Measurements from ENCODE around the gene HUS1. TPM values are rescaled to one million over a fixed set of nuclear protein-coding genes. Genes with fewer than 3 reads are reported as not detected.

The HUS1 gene
- total RNA-seq, 2 experiments from 2014 or later = 37.1 to 43.5 TPM

DNA sequence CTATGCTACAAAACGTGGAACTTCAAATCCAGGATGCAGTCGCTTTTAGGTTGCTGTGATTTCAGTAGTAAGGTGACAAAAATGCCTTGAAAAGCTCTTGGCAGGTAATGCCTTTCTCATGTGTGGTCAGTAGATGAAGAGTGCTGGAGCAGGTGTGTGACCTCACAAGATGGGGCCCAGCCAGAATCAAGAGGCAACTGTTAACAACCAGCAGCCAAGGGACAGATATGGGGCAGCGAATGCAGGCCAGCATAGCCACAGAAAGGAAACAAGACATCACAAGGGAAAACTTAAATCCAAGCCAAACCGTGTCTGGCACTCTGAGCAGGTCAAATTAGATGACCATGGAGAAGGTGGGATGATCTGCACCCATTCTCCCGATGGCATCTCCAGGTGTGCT is 12.3 kb downstream of the HUS1 start:
- CTCF ChIA-PET = interaction anchor here (1.0 to 3.2 kb wide), 2 partner anchors 22 to 143 kb away, joined by 5 to 11 read pairs; no protein-coding TSS in a partner anchor
- TF ChIP-seq, protein P1, sequence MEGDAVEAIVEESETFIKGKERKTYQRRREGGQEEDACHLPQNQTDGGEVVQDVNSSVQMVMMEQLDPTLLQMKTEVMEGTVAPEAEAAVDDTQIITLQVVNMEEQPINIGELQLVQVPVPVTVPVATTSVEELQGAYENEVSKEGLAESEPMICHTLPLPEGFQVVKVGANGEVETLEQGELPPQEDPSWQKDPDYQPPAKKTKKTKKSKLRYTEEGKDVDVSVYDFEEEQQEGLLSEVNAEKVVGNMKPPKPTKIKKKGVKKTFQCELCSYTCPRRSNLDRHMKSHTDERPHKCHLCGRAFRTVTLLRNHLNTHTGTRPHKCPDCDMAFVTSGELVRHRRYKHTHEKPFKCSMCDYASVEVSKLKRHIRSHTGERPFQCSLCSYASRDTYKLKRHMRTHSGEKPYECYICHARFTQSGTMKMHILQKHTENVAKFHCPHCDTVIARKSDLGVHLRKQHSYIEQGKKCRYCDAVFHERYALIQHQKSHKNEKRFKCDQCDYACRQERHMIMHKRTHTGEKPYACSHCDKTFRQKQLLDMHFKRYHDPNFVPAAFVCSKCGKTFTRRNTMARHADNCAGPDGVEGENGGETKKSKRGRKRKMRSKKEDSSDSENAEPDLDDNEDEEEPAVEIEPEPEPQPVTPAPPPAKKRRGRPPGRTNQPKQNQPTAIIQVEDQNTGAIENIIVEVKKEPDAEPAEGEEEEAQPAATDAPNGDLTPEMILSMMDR (IDR thresholded peaks at IDR 0.05) = no peak
- no peaks in the 10 kb centered on the region for H3K9me3 Mint-ChIP-seq
- H3K27me3 Mint-ChIP-seq = no peaks in the 10 kb centered on the region
- POLR2A ChIA-PET = no interaction called here
- H3K4me3 Mint-ChIP-seq = no peak overlapping the region
- no peak for DNase-seq
- peaks cover 63% of the 10 kb centered on the region for H3K36me3 Mint-ChIP-seq (ENCODE audit: low read depth)
- no peak for ATAC-seq
- H3K4me1 Mint-ChIP-seq (ENCODE audit: low read depth) = peaks cover 17% of the 10 kb centered on the region
- H3K27ac Mint-ChIP-seq = no peak overlapping the region
- intact Hi-C loops (cut with micrococcal nuclease) = no loop called here

DNA sequence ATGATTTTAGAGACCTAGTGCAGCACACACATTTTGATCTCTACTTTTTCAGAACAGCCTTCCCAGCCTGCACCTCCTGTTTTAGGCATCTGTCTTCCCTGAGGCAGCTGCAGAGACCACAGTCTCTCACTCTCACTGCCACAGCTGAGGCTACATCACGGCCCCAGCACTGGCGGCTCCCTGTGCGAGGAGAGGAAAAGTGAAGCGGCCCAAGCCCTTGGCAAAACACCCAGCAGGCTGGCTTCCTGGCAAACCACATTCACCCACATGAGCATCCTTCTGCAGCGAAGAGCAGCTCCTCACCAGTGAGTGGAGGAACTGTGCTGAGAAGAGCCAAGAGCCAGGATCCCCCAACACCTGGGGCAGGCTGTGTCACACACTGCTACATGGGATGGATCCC is 14.0 kb downstream of the HUS1 start:
- DNase-seq (no peak), ATAC-seq (no peak)
- no peaks in the 10 kb centered on the region for H3K27me3 Mint-ChIP-seq
- no peaks in the 10 kb centered on the region for H3K9me3 Mint-ChIP-seq
- H3K4me3 Mint-ChIP-seq = no peak overlapping the region
- ChIA-PET POLR2A (interaction anchor here (1.5 kb wide), 2 partner anchors 13 to 145 kb away, joined by 3 to 5 read pairs; no protein-coding TSS in a partner anchor), CTCF (interaction anchor here (1.5 to 3.2 kb wide), 3 partner anchors 8 to 144 kb away, joined by 3 to 14 read pairs (median 11); no protein-coding TSS in a partner anchor)
- TF ChIP-seq, protein P1 (IDR thresholded peaks at IDR 0.05) = no peak
- H3K27ac Mint-ChIP-seq = no peak overlapping the region
- intact Hi-C loops (cut with micrococcal nuclease) = no loop called here
- peaks cover 69% of the 10 kb centered on the region for H3K36me3 Mint-ChIP-seq (ENCODE audit: low read depth)
- H3K4me1 Mint-ChIP-seq (ENCODE audit: low read depth) = peaks cover 13% of the 10 kb centered on the region

DNA sequence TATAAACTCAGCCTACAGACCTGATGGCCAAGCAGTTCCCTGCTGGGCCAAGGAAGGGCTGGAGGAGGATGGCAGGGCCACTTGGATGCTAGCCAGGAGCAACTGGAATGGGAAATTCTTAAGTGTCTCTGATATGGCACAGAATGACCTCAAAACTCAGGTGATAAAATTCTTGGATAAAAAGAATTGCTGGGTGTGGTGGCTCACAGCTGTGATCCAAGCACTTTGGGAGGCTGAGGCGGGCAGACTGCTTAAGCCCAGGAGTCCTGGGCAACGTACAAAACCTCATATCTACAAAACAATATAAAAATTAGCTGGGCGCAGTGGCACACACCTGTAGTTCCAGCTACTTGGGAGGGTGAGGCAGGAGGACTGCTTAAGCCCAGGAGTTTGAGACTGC is 17.2 kb downstream of the HUS1 start:
- peaks cover 60% of the 10 kb centered on the region for H3K36me3 Mint-ChIP-seq (ENCODE audit: low read depth)
- H3K4me1 Mint-ChIP-seq (ENCODE audit: low read depth) = peaks cover 2% of the 10 kb centered on the region
- intact Hi-C loops (cut with micrococcal nuclease) = no loop called here
- ChIA-PET POLR2A (interaction anchor here (1.7 kb wide), 1 partner anchor 11 kb away, joined by 4 read pairs; no protein-coding TSS in a partner anchor), CTCF (interaction anchor here (1.6 to 1.8 kb wide), 3 partner anchors 10 to 148 kb away, joined by 4 to 7 read pairs (median 6); no protein-coding TSS in a partner anchor)
- H3K4me3 Mint-ChIP-seq = no peak overlapping the region
- no peaks in the 10 kb centered on the region for H3K9me3 Mint-ChIP-seq
- no peak for DNase-seq
- H3K27ac Mint-ChIP-seq = no peak overlapping the region
- TF ChIP-seq, protein P1 (IDR thresholded peaks at IDR 0.05) = no peak
- H3K27me3 Mint-ChIP-seq = no peaks in the 10 kb centered on the region
- ATAC-seq = no peak

DNA sequence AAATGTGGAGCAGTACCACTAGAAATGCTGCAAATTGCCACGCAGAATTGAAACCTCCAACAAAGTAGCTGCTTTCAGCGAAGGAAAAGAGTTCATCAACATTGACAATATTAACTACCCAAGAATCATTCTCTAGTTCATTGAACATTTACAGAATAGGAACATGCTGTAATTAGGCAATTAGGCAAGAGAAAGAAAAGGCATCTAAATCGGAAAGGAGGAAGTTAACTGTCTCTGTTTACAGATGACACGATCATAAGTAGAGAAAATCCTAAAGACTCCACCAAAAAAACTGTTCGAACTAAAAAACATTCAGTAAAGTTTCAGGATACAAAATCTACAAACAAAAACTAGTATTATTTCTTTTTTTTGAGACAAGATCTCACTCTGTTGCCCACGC is 22.3 kb downstream of the HUS1 start:
- Mint-ChIP-seq H3K27ac (no peak overlapping the region), H3K4me1 (ENCODE audit: low read depth) (peaks cover 2% of the 10 kb centered on the region), H3K36me3 (ENCODE audit: low read depth) (peaks cover 38% of the 10 kb centered on the region), H3K4me3 (no peak overlapping the region), H3K9me3 (no peaks in the 10 kb centered on the region), H3K27me3 (no peaks in the 10 kb centered on the region)
- ATAC-seq = no peak
- intact Hi-C loops (cut with micrococcal nuclease) = no loop called here
- ChIA-PET CTCF (interaction anchor here (1.0 to 2.4 kb wide), 5 partner anchors 12 to 198 kb away, joined by 3 to 6 read pairs (median 4); no protein-coding TSS in a partner anchor), POLR2A (interaction anchor here (1.0 kb wide), 1 partner anchor 14 kb away, joined by 3 read pairs; no protein-coding TSS in a partner anchor)
- no peak for DNase-seq
- TF ChIP-seq, protein P1 (IDR thresholded peaks at IDR 0.05) = no peak

DNA sequence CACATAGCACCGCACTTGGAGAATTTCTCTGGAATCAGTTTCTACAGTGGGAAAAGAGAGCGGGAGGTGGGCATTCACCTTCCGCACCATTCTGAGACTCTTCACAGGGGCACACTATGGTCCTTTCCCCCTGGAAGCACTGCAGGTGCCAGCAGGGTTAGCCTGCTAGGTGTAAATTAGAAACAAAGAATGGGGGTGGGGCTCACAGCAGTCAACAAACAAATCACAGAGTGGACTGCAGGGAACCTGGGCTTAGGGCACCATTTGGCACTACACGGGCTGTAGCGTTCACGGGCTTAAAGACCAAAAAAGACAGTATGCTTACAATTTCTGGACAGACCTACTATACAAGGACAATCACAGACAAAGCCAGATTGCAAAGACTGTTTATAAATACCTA is 23.2 kb downstream of the HUS1 start:
- H3K36me3 Mint-ChIP-seq (ENCODE audit: low read depth) = peaks cover 31% of the 10 kb centered on the region
- ATAC-seq (no peak), DNase-seq (no peak)
- ChIA-PET POLR2A (no interaction called here), CTCF (interaction anchor here (0.8 to 2.4 kb wide), 4 partner anchors 8 to 154 kb away, joined by 3 to 6 read pairs (median 4); no protein-coding TSS in a partner anchor)
- no peak overlapping the region for H3K4me3 Mint-ChIP-seq
- TF ChIP-seq, protein P1 (IDR thresholded peaks at IDR 0.05) = no peak
- H3K4me1 Mint-ChIP-seq (ENCODE audit: low read depth) = peaks cover 2% of the 10 kb centered on the region
- H3K27ac Mint-ChIP-seq = no peak overlapping the region
- H3K9me3 Mint-ChIP-seq = no peaks in the 10 kb centered on the region
- intact Hi-C loops (cut with micrococcal nuclease) = no loop called here
- no peaks in the 10 kb centered on the region for H3K27me3 Mint-ChIP-seq

All from activated CD8-positive, alpha-beta T cell treated with anti-CD3 and anti-CD28 coated beads for 36 hours (primary cell).